ENCODE data around the gene CCR7.

The CCR7 gene

DNA sequence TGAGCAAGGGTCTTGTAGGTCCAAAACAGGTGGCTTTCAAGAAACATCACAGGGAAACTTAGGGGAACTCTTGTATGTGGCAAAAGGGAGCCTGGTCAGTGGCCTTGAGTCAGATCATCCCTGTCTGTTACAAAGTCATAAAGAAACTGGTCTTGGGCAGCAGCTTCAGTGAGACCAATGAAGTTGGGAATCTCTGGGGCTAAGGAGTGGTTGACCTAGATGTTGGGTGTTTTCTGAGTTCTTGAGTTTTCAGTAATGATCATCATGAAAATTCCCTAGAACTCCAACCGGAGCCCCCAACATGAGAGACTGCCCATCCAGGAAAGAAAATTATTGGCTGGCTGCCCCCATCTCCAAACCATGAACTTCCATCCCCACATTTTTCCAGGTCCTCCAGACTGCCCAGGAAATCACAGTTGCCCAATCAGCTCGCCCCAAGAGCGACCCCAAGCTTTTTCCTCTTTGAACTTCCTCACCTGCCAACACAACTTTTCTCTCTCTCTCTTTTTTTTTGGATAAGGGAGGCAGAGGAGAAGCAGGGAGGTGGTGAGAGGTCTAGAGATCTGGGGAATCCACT, 3.9 kb downstream of the CCR7 start:
- DNase-seq = no peak

DNA sequence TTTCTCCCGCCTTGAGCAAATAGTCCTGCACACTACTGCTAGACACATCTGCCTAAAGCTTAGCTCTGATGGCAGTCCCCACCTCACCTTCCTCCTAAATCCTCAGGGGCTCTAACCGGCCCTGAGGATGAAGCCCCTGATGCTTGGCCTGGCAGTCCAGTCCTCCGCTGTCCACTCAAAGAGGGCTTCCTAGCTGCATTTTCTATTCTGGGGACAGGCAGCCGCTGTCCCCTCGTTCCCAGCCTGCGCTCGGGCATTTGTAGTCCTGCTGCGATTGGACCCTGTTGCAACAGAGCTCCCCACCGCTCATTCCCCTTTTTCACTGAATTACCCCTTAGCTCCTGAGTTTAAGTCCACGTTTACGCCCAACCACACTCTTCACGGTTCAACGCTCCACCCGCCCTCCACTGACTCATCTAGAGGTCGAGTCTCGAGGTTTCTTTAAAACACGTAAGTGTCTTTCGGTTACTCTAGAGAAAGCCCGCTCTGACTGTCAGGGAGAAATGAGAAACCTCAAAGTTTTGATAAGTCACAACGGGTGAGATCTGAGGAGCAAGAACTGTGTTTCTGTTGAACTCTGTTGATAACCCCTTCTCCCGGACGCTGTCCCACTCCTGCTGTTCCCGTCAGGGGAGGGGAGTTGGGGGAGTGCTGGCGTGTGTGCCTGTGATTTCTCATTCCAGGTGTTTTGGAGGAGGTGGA, 4.5 kb downstream of the CCR7 start:
- DNase-seq = no peak

DNA sequence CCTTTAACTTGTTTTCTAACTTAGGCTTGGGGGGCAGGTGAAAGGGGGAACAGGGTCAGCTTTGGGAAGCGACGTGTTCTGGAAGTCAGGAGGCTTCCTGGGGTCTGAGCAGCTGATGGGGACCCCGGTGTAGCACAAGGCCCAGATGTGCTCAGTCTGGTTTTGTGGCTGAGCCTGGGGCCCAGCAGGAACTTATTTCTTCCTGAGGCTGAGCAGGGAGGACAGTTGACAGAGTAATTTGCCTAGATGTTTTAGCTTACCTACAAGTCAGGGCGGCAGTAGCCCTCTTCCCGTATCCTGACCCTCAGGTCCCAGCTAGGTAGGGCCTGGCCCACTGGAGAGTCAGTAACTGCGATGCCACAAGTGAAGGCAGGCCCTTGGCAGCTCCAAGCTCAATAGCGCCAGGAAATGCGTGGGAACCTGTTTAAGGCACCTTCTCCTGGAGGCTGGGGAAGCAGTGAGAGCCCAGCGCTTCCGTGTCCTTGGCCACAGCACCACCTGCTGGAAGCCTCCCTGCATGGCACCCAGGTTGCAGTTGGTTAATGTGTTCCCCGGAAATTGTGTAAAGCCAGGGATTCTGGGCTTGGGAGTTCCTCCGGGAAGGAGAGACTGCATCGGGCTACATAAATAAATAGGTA, 5.2 kb downstream of the CCR7 start:
- peak; percentile 77 for DNase-seq

DNA sequence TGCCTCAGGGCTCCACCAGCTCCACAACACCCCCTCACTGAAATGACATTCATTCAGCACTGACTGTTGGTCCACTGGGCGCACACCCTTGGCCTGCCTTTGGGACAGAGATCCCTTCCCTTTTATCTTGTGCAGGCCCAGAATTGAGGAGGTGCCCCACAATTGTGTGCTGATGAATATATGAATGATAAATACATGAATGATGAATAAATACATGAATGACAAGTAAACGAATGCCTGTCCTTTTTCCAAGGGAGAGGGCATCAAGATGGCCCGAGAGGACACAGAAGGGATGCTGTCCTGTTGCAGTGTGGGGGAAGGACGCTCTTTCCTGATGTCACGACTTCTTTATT, 5.7 kb downstream of the CCR7 start:
- DNase-seq = no peak

DNA sequence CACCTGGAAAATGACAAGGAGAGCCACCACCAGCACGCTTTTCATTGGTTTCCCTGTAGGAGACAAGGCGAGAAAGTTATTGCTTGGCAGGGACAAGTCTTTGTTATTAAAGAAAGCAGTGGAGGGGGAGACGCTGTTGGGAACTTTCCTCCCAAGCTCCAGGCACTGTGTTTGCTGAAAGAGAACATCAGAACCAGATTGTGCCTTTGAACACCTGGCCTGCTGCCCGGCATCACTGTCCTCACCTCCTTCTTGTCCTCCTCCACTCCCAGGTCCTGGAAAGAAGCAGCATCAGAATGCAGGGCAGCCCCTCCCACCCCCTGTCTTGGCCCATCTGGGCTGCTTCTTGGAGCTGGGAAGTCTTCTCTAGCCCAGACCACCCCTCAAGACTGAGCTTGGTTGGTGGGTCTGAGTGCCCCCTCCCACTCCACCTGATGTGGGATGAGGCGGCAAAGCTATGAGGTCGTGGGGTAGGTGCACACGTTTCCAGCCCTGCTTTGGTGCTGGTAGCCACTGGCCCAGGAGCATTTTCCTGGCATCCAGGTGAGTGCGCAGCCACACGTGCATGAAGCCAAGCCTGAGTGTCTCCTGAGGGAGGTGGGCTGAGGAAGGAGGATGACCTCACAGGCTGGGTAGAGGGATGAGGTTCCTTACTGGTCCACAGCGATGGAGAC, 6.2 kb downstream of the CCR7 start:
- DNase-seq = no peak

DNA sequence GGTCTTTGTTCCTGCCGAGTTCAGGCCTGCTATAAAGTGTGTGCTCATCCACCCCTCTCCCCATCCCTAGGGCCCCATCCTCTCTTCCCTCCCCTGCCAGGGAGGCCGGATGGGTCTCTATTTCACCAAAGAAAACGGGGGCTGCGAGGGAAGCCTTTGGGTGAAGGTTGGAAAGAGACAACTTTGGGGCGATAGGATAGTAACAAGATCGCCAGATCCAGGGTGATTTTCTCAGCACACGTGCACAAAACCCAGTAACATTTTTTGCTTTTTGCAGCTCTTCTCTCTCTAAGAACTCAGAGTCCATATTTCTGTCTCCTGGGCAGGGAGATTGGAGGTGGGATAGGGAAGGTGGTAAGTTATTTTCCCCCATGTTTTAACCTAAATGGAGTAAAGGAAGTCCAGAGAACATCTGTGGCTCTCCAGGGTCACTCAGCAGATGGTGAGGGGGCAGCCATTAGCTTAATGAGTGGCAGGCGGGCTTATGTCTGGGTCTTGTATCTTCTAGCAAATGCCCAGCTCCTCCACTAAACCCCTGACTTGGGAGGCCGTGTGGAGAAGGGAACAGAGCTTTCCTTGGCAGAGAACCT, 6.9 kb downstream of the CCR7 start:
- no peak for DNase-seq

DNA sequence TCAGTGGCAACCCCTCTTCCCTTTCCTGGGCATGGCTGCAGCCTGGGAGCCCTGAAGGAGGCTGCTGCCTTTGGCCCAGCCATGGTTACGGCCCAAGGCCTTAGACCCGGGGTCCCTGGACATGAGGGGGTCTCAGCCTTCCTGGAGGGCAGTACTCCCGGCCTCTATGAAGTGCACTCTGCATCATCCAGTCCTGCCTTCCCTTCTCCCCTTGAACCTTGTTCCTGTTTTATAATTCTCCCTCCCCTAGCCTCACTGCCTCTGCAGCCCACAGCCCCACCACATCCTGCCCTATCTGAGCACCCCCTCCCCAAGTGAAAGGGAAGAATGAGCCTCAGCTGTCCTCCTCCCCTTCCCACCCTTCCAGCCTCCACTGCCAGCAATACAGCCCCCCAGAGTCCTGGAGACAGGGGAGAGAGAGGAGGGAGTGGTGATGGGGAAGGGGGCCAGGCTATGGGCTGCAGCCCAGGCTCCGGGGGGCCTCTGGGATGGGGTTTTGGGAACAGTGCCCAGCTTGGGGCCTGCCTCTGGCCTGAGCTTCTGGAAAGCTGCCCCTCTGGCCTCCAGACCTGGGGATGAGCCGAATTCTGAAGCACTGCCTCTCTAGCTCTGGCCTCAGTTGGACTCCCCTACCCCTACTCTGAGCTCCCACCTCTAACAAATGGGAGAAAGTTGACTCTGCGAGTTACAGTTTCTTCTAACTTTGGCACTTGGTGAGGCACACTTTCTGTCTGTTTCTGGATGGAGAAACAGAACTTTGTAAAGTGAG, 7.6 kb downstream of the CCR7 start:
- DNase-seq = no peak

DNA sequence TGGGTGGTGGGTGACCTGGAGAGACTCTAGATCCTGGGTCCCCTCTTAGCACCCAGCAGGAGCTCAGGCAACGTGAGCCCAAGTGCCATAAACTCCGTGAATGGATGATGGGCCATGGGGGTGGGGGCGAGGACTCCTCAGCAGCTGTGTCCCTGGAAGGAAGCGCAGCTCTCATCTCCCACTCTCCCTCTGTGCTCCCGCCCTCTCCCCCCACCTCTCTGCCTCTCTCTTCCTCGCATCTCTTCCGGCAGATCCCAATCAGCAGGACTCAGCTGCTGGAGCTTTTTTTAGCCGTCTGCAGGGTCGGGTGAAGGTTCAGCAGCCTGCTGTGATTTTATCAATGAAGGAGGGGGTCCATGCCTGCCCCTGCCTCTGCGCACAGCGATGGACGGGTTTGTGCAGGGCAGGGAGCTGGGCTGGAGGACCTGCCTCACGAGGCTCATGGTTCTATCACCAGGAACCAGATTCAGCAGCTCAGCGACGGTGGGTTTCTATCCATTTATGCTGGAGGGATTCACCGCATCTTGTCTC, 8.3 kb downstream of the CCR7 start:
- DNase-seq = no peak

DNA sequence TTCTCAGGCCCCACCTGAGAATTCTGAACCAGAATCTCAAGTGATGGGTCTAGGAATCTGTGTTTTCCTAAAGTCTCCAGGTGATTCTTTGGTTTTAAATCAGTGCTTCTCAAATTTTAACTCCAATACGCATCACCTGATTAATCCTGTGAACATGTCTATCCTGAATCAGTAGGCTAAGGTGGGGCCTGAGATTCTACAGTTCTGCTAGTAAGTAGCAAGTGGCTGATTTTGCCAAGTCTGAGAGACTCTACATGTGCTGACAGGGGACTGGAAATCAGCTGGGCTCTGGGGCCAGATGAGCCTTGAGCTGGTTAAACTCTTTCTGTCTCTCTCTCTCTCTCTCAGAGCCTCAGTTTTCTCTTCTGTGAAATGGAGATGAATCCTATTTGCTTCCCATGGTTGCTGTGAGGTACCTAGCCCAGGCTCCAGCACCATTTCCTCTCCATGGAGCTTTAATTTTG, 9.0 kb downstream of the CCR7 start:
- no peak for DNase-seq

DNA sequence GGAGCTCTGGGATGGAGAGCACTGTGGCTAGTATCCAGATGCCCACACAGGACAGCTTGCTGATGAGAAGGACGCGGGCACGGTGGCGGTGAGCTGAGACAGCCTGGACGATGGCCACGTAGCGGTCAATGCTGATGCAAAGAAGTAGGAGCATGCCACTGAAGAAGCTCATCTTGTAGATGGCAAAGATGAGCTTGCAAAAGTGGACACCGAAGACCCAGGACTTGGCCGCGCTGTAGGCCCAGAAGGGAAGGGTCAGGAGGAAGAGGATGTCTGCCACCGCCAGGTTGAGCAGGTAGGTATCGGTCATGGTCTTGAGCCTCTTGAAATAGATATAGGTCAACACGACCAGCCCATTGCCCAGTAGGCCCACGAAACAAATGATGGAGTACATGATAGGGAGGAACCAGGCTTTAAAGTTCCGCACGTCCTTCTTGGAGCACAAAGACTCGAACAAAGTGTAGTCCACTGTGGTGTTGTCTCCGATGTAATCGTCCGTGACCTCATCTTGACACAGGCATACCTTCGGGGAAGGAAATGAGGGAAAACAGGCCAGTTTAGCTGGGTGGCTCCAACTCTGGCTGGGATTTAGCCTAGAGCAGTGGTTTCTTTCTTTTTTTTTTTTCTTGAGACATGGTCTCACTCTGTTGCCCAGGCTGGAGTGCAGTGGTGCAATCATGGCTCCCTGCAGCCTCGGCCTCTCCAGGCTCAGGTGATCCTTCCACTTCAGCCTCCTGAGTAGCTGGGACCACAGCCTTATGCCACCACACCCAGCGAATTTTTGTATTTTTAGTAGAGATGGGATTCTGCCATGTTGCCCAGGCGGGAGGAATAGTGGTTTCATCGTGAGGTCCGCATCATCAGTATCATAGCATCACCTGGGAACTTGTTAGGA, 9.7 kb downstream of the CCR7 start:
- no peak for DNase-seq

DNA sequence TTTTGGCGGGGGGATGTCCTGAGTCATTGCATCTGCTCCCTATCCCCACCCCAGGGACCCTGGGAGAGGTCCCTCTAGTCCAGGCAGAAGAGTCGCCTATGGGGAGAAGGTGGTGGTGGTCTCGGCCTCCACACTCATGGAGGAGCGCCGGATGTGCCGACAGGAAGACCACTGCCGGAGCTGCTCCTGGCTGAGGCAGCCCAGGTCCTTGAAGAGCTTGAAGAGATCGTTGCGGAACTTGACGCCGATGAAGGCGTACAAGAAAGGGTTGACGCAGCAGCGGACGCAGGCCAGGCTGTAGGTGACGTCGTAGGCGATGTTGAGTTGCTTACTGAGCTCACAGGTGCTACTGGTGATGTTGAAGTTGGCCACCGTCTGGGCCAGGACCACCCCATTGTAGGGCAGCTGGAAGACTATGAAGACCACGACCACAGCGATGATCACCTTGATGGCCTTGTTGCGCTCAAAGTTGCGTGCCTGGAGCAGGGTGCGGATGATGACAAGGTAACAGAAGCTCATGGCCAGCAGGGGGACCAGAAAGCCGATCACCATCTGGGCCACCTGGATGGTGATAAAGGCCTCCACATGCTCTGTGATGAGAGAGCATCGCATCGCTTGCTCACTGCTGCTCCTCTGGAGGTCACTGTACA, 10.5 kb downstream of the CCR7 start:
- no peak for DNase-seq

DNA sequence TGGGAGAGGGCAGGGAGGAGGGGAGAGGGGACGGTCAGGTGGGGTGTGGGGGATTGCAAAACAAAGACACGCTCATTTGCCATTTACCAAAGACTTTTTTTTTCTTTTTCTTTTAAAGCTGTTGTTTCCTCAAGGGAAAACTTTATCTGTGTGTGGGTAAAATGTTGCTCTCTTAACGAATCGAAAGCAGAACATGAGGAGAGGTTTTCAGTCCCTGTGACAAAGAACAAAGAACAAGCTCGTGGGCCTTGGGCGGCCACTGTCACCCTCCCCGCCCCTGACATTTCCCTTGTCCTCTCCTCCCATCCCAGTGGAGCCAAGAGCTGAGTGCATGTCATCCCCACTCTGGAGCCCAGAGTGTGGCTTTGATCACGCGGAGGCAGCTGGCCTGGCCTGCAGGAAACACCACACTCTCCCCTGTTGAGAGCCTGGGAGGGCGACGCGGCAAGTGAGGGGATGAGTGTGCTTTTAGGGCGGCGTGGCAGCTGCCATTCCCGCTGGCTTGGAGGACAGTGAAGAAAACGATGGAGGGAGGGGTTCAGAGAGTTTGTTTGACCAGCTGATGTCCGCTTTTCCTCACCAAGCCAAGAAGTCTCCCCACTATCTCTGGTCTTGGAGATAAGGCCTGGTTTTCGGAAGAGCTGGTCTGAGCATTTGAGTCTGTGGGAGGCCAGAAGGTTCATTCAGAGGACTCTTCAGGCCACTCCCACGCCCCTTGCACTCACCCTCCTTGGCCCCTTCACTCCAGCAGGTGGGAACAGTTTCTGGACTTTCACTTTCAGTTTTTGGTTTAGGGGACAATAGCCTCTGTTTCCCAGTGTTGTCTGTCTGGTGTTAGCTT, 11.4 kb downstream of the CCR7 start:
- no peak for DNase-seq

DNA sequence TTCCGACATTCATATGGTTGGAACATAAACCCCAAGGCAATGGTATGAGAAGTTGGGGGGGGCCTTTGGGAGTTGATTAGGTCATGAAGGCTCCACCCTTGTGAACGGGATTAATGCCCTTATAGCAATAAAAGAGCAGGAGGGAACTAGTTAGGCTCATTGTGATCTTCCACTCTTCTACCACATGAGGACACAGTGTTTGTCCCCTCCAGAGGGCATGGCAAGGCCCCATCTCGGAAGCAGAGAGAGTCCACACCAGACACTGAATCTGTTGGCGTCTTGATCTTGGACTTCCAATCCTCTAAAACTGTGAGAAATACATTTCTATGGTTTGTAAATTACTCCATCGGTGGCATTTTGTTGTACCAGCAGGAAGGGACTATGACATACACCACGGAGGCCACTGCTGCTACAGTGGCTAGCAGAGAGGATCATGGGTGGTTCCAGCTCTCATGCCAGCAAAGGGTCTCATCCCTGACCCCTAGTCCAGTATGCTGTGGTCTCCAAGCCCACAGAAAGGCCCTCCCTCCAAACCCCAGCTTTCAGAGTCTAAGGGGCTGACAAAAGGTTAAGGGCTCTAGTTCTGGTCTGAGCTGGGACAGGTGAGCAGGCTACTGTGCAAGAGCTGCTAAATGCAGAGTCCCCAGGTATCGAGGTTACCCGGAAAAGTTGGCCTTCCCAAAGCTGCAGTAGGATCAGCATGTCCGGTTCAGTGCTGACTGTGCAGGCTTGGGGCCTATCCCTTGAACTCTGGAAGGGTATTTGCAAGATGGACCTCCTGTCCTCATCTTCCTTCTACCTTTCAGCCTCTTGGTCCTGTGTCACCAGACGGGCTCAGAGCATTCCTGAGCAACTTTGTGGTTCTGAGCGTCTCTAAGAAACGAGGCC, 12.2 kb downstream of the CCR7 start:
- no peak for DNase-seq

DNA sequence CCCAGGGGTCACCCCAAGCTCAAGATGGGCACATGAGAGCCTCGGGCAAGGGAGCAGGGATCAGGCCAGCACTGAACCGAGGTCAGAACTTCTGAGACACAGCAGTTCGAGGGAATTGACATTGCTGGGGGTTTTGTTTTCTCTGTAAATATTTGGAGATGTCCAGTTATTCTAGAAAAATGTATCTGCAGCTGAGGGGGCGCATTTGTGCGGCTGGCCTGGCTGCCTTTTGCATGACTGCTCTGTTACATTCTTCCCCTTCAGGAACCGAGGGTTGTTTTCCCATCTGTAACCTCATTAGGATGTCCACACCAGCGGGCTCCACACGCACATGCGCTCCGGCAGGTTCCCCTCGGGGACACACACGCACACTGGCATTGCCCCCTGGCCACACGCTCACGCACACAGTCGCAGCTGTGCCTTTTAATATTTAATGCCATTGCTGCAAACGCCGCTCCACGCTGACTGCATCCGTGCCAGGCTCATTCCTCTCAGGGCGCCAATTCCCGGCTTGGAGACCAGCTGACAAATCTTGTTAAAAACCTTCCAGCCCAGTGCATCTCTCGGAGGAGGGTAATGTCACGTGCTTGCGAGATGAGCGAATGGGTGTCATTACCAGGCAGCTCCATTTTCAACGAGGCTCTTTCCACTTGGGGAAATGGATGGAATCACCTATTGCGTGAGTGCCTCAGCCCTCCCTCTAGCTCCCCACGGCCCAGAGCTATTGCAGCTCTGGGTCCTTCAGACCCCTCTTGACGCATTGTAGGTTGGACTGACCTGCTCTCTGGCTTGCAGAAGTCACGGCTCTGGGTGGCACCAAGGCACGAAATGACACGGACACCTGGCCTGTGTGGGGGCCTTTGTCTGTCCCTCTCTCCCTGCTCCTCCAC, 13.1 kb downstream of the CCR7 start:
- peak; percentile 95 for DNase-seq

DNA sequence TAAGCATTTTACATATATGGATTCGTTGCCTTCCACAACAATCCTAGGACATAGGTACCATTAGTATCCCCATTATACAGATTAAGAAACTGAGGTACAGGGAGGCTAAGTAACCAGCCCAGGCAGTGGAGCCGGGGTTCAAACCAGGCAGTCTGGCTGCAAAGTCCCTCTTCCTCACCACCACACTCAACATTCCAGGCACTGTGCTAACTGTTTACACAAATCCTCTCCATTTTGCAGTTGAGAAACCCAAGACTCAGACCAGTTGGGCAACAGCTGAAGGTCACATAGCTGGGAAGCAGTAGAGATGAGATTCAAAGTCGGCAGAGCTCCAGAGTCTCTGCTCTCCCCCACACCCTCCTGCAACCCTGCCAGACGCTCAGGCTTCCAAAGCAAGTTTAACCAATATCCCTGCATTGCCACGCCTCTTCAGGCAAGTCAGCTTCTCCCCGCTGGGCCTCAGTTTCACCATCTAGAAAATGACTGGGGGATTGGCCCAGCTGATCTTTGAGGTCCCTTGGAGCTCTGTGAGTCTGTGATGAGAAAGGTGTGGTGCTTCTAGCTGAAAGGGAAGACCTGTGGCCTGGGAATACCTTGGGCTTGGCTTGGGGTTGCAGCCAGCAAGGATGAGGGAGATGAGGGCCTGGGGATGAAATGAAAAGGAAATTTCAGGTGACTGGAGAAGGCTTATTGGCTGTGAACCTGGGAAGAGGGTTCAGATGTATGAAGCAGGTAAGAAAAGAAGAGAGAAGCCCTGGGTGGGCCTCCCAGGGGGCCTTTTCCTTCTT, 14.0 kb downstream of the CCR7 start:
- DNase-seq = peak; percentile 98

DNA sequence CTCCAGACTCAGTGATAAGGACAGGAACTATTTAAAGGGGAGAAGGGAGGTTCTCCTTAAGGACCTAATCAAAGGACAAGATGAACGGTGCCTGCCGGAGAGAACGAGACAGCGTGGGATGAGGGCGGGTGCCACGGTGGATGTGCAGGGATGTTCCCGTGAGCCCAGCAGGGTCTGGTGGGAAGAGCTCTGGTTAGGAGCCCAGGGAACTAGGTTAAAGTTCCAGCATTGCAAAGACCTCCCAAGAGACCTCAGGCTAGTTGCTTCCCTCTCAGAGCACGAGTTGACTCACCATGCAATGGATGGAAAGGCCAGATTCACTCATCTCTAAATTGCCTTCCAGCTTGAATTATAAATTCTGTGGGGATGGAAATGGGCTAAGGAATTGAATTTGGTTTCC, 14.7 kb downstream of the CCR7 start:
- peak; percentile 78 for DNase-seq

Data from HCEC 1CT (cell line).